PC-3 (cell line): ENCODE measurements around the gene GLRX5.

Source experiments
- CTCF ChIP-seq: fragments of 300-600 bp; sonication (generic); conservative IDR thresholded peaks from 2 replicates; pipeline ENCODE4 v1.5.1; 2017; ENCODE audit warnings: antibody characterized with exemption, low read depth, mild to moderate bottlenecking, low read length
- EZH2phosphoT487 ChIP-seq: fragments of 300-600 bp; sonication (generic); IDR thresholded peaks from 2 replicates; pipeline ENCODE4 v1.6.1; 2018; ENCODE audit warnings: mild to moderate bottlenecking, antibody characterized with exemption, low read length, borderline replicate concordance

DNA sequence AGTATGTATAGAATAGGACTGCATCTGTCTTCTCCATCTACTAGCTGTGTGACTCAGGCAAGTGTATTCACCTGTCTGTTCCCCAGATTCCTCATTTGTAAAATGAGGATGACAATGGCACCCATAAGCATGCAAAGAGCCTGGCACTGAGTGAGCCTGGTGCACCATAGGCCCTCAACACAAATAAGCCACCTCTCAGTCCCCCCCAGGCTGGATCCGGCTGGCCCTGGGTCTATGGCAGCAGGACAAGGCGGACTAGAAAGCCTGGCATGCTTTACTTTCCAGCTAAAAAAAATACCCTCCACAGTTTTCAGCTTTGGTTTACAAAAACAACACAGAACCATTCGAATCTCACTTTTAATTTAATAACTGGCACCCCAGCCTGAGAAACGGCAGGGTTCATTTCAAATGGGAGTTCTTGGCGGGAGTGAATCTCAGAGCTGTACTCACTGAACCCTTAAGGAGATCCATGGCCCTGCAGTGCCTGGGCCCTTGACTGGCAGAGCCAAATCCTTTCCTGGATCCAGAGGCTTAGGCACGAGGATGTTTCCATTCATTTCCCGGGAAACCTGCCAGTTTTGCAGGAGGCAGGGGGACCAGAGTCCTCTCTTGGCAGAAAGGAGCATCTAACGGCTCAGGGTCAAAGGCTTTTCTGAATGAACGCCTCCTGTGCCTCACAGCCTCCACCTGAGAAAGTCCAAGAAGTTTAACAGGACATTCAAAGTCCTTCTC lies 36.1 kb upstream of the GLRX5 start:
- TF ChIP-seq CTCF, result no peak
- no peak for TF ChIP-seq EZH2phosphoT487
